22Rv1 (cell line): ENCODE results near the gene CFAP90.

ENCODE experiments used
- CTCF ChIP-seq: fragments of 450-650 bp; IDR thresholded peaks from 2 replicates; pipeline ENCODE4 v1.5.1; 2017; ENCODE audit warnings: mild to moderate bottlenecking
- ZFX ChIP-seq: fragments of 450-650 bp; IDR thresholded peaks from 2 replicates; pipeline ENCODE4 v1.6.1; 2017; ENCODE audit warnings: antibody characterized with exemption, borderline replicate concordance

- TF ChIP-seq CTCF (no peak), ZFX (no peak)
These were observed 18.7 kb upstream of the CFAP90 start for GRCh38 chr5:7869474-7870136.
